HG02970 (cell line): ENCODE measurements around the gene PAPOLA.

Experiments used
- ATAC-seq: cut with Tn5 transposase; IDR thresholded peaks from one replicate; pipeline ENCODE4 v1.9.1; 2021; ENCODE audit warnings: mild to moderate bottlenecking, moderate library complexity, moderate number of reproducible peaks; ENCODE audit not compliant: unreplicated experiment, low FRiP score

The PAPOLA gene

DNA sequence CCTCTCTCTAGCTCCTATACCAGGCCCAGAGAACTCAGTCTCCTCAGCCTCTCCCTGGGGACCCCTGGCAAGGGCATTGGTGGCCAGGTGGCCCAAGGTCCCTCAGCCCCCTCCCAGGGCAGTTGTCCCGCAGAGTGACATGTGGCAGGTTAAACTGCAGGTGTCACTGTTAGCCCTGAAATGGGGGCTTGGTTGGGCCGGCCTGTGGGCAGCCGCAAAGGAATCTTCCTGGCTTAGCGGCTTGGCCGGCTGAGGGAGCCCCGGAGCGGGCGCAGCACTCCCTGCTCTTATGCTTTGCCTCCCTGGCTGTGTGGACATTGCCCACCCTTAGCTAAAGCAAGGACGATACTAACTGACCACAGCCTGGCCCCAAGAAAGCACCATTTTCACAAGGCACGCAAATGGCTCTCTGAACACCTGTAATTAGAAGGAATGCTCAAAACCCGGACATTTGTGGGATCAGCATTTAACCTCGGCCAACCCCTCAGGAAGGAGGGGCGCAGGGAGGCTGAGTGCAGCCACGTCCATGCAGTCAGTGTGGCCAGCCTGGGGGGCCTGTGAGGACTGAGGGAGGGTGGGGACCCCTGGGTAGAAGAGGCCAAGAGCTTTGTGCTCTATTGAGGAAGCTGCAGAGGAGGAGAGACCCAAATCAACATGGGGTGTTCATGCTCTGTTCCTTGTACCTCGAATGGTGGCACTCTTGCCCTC lies 82.2 kb downstream of the PAPOLA start:
- no peak for ATAC-seq

DNA sequence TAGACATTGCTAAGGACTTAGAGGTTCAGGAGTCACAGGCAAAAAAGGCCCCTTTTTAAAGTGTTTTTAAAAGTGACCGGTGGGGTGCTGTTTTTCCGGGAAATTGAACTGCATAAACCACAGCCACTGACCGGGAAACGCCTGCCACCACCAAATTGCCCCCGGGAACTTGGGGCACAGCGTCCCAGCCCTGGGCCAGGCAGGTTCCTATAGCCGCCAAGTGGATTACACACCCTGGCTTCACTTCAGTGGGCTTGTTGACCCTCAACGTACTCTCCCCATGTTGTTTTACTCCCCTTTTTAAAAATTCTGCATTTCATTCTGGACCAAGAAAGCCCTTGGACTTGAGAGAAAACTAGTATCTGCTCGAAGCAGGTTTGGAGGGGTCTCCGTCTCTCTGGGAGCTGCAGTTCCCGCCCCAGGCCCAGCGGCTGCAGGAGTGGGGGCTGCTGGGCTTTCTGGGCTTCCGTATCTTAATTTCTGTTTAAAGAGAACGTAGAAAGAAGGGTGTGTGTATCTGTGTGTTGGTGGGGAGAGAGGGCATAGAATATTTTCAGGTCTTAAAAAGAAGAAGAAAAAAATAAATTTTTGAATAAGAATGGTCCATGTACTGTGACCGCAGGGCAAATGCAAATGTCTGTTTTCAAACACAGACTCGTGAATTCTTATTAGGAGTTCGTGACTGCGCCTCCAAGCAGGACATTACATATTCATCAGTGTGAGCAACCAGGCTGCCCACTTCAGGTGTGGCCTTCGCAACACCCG lies 82.9 kb downstream of the PAPOLA start:
- no peak for ATAC-seq

DNA sequence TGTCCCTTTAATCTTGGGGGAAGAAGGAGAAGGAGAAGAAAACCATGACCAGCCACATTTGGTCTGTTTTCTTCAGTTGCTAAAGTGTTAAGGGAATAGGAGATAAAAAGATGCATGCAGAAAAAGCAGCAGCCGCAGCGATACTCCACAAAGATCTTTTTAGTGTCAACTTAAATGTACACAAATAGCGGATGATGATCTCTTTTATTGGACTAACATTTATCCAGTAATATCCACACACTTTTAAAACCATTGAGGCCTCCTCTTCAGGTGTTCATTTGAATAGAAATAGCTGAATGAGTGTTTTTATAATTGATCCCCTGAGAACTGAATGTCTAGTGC lies 83.5 kb downstream of the PAPOLA start:
- ATAC-seq, result no peak

DNA sequence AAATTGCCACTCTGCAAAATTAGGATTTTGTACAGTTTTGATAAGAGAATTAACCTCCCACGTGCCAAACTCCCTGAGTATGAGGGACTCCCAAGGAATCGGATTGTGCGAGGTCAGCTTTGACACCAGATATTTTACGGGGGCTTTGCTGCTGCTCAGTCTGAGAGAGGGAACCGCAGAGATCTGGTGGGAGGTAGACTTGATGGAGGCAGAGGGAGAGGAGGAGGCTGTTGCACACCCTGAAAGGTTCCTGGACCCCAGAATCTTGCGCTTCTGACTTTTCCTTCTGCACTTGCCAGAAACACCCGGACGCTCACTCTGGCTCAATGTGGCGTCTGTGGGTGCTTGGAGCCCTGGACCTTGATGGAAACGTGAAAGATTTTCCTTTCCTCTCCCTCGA lies 83.9 kb downstream of the PAPOLA start:
- no peak for ATAC-seq

DNA sequence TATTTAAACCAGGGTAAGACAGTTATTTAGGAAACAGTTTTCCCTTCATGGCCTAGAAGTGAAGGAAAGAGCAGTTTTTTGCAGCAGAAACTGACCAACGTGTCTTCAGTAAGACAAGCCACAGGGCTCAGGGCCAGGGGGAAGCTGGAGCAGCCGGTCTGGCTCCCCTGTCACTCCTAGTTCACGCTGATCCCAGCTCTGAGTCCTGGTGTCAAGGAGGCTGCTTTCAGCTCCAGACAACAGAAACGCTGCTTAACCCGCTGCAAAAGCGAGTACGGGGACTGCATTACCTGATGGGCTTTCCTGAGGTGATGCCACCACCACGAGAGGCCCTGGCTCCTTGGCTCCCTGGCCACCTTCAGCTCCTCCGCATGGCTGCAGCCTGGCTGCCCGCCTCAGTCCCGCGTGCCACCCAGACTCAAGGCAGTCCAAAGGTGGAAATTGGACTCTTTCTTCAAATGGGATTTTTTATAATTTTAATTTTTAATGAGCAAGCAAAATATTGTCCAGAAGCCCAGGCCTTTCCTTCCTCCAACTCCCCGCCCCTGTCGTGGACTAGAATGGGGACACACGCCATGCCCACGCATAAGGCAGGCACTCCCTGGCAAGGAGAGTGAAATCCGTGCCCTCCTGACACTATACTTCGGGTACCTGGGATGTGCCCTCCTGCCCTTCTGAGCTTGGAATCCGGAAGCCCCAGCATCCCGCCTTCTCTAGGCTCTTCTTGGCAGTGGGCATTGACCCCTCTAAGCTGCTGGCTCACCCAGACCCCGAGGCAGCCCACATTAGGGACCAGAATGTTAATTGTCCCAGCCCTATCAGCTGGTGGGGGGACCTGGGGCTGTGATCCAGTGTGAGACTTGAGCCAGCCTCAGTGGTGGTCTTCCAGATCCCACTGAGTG lies 85.0 kb downstream of the PAPOLA start:
- ATAC-seq, result no peak

DNA sequence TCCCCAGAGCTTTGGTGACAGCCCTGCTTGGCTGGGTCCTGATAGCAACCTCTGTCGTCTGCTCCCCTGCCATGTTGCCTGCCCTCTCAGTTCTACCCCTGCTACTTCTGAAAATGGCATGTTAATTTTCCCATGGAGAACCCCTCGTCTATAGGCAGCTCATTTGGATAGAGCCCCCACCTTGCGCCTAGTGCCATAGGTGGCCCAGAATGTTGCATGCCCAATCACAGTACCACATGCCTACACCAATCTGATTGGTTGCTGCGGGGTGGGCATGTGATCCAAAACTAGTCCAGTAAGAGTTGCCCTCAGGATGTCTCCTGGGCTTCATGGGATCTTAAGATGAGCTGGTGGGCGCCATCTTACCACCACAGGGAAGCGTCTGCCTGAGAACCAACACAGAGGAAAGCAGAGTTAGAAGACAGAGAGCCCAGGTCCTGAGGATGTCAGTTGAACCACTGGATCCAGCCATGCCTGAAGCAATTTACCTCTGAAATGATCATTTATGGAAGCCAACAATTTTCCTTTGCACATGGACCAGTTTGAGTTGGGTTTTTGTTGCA lies 85.7 kb downstream of the PAPOLA start:
- no peak for ATAC-seq

DNA sequence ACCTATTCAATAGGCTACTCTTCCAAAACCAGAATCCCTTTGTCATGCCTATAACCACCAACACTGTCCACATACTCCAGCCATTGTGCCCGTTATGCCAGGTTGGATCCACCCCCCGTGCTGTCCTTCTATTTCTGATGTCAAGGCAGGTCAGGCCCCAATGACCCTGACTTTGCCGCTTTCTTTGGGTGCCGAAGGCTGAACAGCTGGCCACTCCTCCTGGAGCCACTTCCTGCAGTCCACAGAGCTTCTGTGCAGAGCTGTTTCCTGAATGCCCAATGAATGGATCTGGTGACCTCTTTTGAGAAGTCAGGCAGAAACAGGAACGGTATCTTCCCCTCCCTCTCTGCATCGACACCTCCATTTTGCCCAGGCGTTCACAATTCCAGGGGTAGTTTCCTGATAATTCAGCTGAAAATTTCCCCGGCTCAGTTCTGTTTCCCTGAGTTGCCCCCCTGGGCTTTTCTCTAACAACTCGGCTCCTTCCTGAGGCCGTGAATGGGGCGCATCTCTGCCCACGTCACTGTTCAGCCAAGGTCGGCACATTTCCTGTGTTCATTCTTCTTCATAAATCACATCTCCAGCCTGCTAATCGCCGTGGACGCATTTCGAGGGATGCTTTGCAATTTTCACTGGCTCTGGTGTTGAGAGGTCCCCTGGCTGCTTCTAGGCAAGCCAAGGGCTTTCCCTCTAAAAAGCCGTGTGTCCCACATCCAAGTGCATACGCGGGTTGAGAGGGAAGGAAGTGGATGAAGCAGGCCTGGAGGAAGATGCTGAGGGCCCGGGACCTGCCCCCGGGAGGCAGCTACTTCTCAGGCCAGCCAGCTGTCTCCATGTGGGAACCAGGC lies 86.5 kb downstream of the PAPOLA start:
- no peak for ATAC-seq

DNA sequence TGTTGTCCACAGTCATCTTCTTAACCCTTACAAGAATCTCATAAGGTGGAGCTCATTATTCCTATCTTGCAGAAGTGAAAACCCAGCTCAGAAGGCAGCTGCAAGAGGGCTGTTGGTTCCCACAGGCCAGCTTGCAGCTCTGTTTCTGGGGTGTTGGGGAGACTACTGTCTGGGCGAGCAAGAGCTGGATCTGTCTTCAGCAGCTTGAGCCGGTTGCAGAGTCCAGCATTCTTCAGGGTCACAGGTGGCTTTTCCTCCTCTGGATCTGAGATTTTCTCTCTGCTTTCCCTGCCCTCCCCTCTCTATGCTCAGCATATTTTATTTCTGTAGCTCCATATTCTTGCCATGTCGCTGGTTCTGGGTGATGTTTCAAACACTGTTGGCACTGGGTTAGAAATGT lies 87.4 kb downstream of the PAPOLA start:
- ATAC-seq, result no peak

DNA sequence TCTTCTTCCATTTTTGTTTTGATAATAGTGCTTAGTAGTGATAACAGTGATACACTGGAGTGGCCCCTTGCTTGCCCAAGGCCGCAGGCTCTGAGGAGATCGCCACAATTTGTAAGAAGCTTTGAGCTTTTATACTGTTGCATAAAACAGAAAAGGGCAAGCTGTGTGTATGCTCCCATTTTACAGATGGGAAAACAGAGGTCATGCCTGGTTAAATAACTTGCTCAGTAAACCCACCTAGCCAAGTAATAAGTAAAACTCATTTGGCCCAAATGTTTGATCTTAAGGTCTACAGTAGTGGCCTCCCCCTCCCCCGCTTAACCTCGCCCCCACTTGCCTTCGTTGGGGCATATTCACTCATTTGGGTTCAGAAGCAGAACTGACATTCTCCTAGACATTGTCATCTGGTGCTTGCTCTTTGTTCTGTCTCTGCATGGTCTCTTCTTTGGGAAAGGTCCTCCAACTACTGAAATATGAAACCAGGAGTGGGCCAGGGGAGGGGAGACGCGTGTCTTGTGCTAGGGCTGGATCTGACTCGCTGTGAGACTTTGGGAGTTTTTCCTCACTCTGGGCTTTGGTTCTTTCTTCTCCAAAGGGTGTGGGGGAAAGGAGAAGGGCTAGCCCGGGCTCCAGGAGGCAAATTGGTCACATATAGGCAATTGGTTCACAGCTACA lies 88.1 kb downstream of the PAPOLA start:
- no peak for ATAC-seq

DNA sequence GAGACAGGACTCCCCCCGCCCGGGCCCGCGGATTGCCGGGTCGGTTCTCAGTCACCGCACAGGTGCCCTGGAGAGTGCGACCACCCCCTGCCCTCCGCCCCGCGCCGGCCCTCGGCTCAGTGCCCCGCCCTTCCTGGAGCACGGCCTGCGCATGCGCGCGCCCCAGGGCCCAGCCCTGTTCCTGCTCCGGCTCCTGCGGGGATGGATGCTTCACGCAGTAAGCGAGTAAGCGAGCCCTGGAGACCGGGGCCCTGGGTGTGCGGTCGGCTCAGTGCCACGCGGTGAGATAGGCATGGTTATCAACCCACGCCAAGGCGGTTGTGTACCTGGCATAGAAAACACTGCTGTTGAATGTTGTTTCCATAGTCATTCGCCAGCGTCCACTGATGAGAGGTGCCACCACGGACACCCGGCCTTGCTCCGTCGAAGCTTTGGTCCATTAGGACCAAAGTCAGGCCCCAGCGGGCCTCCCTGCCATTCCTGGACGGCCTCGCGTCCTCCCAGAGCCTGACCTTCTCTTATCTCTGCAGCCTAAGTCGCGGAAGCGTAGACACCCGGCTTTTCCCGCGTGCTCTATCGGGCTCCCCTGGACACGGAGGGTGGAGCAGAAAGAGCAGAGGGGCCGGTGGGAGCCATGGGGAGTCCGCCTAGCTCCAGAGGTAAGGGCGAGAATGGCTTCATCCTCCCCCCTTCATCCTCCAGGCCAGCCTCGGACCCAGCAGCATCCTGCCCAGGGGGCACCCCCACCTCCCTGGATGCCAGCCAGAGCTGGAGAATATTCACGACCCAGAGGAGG lies 90.6 kb downstream of the PAPOLA start:
- ATAC-seq, result peak; percentile 72

DNA sequence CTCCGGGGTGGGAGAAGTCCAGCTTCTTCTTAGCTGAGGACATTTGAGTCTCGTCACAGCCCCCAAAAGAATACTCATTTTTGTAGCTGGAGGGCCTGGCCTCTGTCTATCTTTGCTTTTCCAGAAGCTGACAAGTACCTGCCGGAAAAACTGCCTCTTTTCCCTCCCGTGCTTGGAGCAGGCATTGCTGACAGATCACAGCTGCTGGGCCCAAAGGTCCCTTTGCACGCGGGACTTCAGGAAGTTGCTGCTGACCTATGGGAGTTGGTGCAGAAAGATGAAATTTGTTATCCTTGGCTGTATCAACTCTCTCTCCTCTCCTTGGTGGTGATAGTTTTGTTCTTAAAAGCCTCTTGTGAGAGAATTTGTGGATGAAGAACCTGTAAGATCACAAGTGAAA lies 92.8 kb downstream of the PAPOLA start:
- no peak for ATAC-seq

DNA sequence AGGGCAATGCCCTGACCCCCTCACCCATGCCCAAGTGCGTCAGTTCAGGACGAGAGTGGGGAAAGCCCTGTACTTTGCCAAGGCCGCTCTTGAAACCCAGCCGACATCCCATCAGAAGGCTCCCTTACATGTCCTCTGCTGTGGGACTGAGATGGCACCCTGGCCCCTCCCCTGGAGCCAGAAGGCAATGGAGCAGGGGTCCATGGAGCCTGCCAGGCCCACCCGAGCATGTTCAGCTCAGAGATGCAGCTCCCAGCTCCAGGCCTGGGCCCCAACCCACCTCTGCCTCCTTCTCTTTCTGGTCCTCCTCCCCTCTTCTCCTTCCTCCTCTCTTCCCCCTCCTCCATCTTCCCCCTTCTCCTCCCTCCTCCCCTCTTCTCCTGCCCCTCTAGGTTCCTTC lies 95.5 kb downstream of the PAPOLA start:
- ATAC-seq, result no peak

DNA sequence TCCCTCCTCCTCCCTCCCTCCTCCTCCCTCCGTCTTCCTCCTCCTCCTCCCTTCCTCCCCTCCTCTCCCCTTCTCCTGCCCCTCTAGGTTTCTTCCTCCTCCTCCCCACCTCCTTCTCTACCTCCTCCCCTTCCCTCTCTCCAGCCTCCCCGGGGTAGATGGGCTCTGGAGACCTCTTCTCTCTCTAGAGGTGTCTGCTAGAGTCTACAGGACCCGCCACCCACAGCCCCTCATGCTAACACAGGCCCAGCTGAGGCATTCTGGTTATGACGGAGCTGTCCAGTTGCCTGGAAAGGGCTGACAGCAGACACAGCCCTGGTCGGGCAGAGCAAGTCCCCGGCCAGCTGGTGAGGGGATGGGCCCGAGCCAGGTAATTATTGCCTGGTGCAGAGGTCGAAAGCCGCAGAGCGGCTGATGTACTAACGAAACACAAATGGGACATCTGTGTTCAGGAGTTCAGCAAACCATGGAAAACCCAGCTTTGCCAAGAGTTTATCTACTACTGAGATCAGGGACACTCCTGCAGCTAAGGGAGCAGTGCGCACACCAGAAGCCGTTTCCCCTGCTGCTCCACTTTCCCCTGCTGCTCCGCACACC lies 96.2 kb downstream of the PAPOLA start:
- no peak for ATAC-seq

DNA sequence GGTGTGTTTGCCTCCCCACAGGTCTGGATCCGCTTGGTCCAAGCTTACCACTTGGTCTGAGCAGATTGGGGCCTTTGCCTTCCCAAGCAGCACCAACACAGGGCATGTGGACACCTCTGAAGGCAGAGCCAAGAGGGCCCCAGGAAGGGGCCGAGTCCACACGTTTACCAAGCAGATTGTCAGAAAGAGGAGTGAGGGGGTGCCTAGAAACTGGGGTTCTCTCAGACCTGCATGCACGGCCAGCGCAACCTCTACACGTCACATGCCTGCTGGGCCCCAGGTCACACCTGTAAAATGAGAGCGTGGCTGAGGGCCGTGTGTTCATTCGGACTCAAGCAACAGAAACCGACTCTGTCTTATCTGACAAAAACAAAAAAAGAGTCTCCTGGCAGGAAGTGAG lies 96.9 kb downstream of the PAPOLA start:
- no peak for ATAC-seq

DNA sequence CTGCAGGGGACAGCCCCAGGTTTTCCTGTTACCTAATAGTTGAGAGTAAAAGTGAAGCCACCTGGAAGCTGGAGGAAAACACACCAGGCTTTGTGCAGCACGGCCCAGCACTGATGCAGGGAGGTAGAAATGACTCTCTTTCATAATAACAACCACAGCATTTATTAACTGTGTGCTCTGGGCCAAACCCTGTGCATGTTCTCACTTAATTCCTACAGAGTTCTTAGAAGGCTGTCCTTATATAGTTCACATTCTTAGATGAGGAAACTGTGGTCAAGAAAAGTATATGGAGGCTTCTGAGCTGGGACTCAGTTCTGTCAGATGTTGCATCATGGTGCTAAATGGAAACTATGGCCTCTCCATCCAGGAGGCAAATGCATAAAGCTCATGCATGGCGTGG lies 100.0 kb downstream of the PAPOLA start:
- no peak for ATAC-seq

DNA sequence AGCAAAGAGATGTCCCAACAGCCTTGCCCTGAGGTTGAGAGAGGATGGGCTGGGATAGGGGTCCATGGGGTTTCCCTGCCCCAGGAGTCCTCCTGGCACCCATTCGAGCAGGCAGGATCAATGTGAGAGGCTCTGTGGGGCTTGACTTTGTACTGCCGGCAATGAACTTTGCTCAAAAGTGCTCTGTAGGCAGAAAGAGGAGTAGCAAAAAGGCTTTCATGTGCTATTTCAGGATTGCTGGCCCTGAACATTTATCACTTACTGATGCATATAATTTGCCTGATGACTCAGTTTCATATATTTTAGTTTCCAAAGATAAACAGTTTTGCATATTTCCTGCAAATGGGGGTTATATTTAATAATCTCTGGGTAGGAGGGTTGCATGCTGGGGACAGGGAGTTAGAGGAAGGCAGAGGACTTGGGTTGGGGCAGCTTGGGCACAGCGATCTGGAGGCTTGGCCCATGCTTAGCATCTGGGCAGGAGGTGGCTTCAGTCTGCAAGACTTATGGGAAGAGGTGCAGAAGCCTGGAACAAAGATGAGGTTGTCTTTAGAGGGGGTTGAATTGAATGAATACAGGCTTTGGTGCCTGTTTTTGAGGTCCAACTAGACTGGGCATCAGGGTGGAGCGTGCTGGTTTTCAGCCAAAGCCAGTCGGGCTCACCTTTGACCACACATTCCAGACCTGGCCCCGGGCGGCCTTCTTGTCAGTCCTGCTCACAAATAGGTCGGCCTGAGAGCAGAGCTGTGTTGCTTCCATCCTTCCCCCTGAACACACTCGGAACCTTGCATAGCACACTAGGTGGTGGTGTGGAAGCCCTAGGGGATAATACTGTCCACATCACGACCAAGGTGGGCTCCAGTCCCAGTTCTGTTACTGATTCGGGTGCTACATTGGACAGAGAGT lies 101.4 kb downstream of the PAPOLA start:
- ATAC-seq, result no peak

DNA sequence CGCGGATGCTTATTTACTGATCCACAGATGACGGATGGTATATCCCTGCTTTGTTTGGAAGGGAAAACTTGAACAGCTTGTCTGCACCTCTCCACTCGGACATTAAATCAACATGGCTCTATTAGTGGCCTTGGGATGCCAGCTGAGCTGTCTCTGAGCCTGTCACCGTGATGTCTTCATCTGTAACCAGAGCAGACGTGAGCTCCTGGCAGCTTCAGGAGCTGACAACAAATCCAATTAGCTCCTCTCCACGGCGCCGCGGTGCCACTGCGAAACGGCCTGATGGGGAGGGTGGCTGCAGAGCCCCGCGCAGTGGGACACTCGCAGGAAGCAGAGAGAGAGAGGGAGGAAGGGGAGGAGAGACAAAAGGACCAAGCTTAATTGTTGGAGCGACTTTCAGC lies 112.3 kb downstream of the PAPOLA start:
- ATAC-seq, result no peak
